T-cell (primary cell): ENCODE measurements around the gene ADRA1B. TPM values are rescaled to one million over a fixed set of nuclear protein-coding genes. Genes with fewer than 3 reads are reported as not detected.
A peak's percentile ranks its signal among the peaks of the same experiment; 100 is the strongest.

Experiments used
- ATAC-seq, 4 experiments: fragments of 200-7000 bp in 3 of 4; fragments of 150-1000 bp in 1 of 4; cut with Tn5 transposase; replicated peaks in 1 of 4; 1 replicate in 3 of 4; 2 replicates in 1 of 4; pipeline ENCODE4 v1.10.0; 2021; ENCODE audit warnings: moderate library complexity in 3 of 4, mild to moderate bottlenecking in 2 of 4, moderate number of reproducible peaks in 1 of 4
- CTCF ChIA-PET, 2 donors: fragments of 300-600 bp; sonication (Branson Sonifier 250); formaldehyde crosslinking; loops; one replicate each; lab custom pipeline; 2022; ENCODE audit warnings: antibody characterized with exemption in 2 of 2; lab: Charles Lee
- POLR2A ChIA-PET, 2 donors: fragments of 300-600 bp; sonication (Branson Sonifier 250); formaldehyde crosslinking; loops; one replicate each; lab custom pipeline; 2022; ENCODE audit warnings: antibody characterized with exemption in 2 of 2; lab: Charles Lee
- DNase-seq, 35 experiments: peaks; one replicate each; pipeline versions ENCODE4 v3.0.0 to v3.0.0-alpha.2; 2013 to 2023
- H3K27ac ChIP-seq: one replicate; pipeline ENCODE4 v1.5.1; 2013; ENCODE audit warnings: low read length
- H3K27me3 ChIP-seq, 2 experiments: replicated peaks in 1 of 2; 1 replicate in 1 of 2; 2 replicates in 1 of 2; pipeline versions ENCODE4 v1.6.1 to v1.7.0; 2013; ENCODE audit warnings: low read length in 1 of 2, mixed read lengths in 1 of 2; ENCODE audit not compliant: control insufficient read depth in 2 of 2, insufficient read depth in 2 of 2; ENCODE audit errors: extremely low read depth in 1 of 2
- H3K36me3 ChIP-seq, 2 donors: 1 replicate in 1 of 2; 2 replicates in 1 of 2; pipeline versions ENCODE4 v1.6.1 to v1.7.0; 2013; ENCODE audit warnings: low read length in 1 of 2; ENCODE audit not compliant: control insufficient read depth in 2 of 2, insufficient read depth in 1 of 2; ENCODE audit errors: extremely low read depth in 1 of 2
- H3K4me1 ChIP-seq, 2 experiments: 1 replicate in 1 of 2; 2 replicates in 1 of 2; pipeline versions ENCODE4 v1.6.1 to v1.7.0; 2013; ENCODE audit warnings: low read length in 2 of 2, mixed read lengths in 1 of 2; ENCODE audit not compliant: insufficient read depth in 2 of 2, control insufficient read depth in 1 of 2; ENCODE audit errors: extremely low read depth in 1 of 2
- H3K4me3 ChIP-seq, 2 donors: 1 replicate in 1 of 2; 2 replicates in 1 of 2; pipeline versions ENCODE4 v1.5.1 to v1.7.0; 2013; ENCODE audit warnings: mild to moderate bottlenecking in 2 of 2, low read length in 1 of 2, moderate library complexity in 1 of 2; ENCODE audit not compliant: control insufficient read depth in 1 of 2; ENCODE audit errors: extremely low read depth in 1 of 2
- H3K9me3 ChIP-seq: 2 replicates; pipeline ENCODE4 v1.7.0; 2013
- H3K27ac Mint-ChIP-seq, 2 donors: one replicate each; pipeline ENCODE4 v1.8.0; 2020 to 2021; ENCODE audit warnings: mild to moderate bottlenecking in 2 of 2, mixed read lengths in 2 of 2
- H3K27me3 Mint-ChIP-seq, 2 donors: one replicate each; pipeline ENCODE4 v1.8.0; 2021 to 2022; ENCODE audit warnings: mixed read lengths in 2 of 2
- H3K36me3 Mint-ChIP-seq: one replicate; pipeline ENCODE4 v1.8.0; 2021; ENCODE audit warnings: mixed read lengths
- H3K4me1 Mint-ChIP-seq, 3 donors: one replicate each; pipeline ENCODE4 v1.8.0; 2020 to 2022; ENCODE audit warnings: mixed read lengths in 3 of 3, mild to moderate bottlenecking in 1 of 3
- H3K4me3 Mint-ChIP-seq, 3 donors: one replicate each; pipeline ENCODE4 v1.8.0; 2020 to 2022; ENCODE audit warnings: mild to moderate bottlenecking in 3 of 3, mixed read lengths in 3 of 3, moderate library complexity in 3 of 3
- H3K9me3 Mint-ChIP-seq, 3 donors: one replicate each; pipeline ENCODE4 v1.8.0; 2020 to 2022; ENCODE audit warnings: mixed read lengths in 3 of 3
- WGBS: methylation state at CpG from one replicate; pipeline ENCODE4 v1.1.5; 2013; ENCODE audit warnings: missing lambda C conversion rate; ENCODE audit not compliant: insufficient coverage; 5-methylcytosine and 5-hydroxymethylcytosine counted together
- total RNA-seq, 35 experiments: library from RNA in 6 of 35; stranded (reverse) in 6 of 35; fragments of 120-200 nt in 1 of 35; gene quantifications; one replicate each; pipeline versions ENCODE4 v1.2.1 to v1.2.4 and lab custom pipeline; 2013 to 2026

Gene ADRA1B
- total RNA-seq, 5 donors from 2014 or later (not counting 1 experiment from before 2014, with no cell fraction given), result 0.12 TPM; not detected in 4

GRCh38 chr5:159910843-159911229 is 5.4 kb upstream of the ADRA1B start:
- H3K36me3 ChIP-seq, result no peaks in the 10 kb centered on the region
- Mint-ChIP-seq H3K4me1 (peaks cover 2 to 7% (median 6%) of the 10 kb centered on the region in 3 donors), H3K36me3 (no peaks in the 10 kb centered on the region), H3K4me3 (no peak overlapping the region), H3K27ac (no peak overlapping the region), H3K9me3 (no peaks in the 10 kb centered on the region), H3K27me3 (peaks cover 32 to 40% of the 10 kb centered on the region in 2 donors)
- no peak for DNase-seq
- ChIA-PET POLR2A (no interaction called here), CTCF (no interaction called here)
- H3K27ac ChIP-seq, result no peak overlapping the region
- 29% methylated on average over 1 of the region's 2 CpGs for WGBS
- H3K9me3 ChIP-seq, result no peaks in the 10 kb centered on the region
- no peak overlapping the region for H3K4me3 ChIP-seq
- ATAC-seq, result no peak
- H3K4me1 ChIP-seq, result peaks cover 0 to 2% of the 10 kb centered on the region in 2 experiments
- H3K27me3 ChIP-seq, result peaks cover 5 to 23% of the 10 kb centered on the region in 2 experiments

GRCh38 chr5:159911349-159911748 is 4.9 kb upstream of the ADRA1B start:
- H3K36me3 ChIP-seq, result no peaks in the 10 kb centered on the region
- H3K27me3 ChIP-seq, result peaks cover 5 to 26% of the 10 kb centered on the region in 2 experiments
- no peaks in the 10 kb centered on the region for H3K9me3 Mint-ChIP-seq
- ATAC-seq, result no peak
- no peaks in the 10 kb centered on the region for H3K36me3 Mint-ChIP-seq
- POLR2A ChIA-PET, result no interaction called here
- peaks cover 34 to 41% of the 10 kb centered on the region in 2 donors for H3K27me3 Mint-ChIP-seq
- no peak for DNase-seq
- H3K27ac Mint-ChIP-seq, result no peak overlapping the region
- peaks cover 3 to 8% (median 6%) of the 10 kb centered on the region in 3 donors for H3K4me1 Mint-ChIP-seq
- WGBS, result 97% methylated on average over 4 of the region's 4 CpGs
- H3K4me3 ChIP-seq, result no peak overlapping the region
- CTCF ChIA-PET, result no interaction called here
- peaks cover 0 to 4% of the 10 kb centered on the region in 2 experiments for H3K4me1 ChIP-seq
- no peaks in the 10 kb centered on the region for H3K9me3 ChIP-seq
- no peak overlapping the region for H3K4me3 Mint-ChIP-seq
- no peak overlapping the region for H3K27ac ChIP-seq

GRCh38 chr5:159912033-159912800 is 4.1 kb upstream of the ADRA1B start:
- DNase-seq (no peak), ATAC-seq (no peak)
- no peak overlapping the region for H3K27ac ChIP-seq
- no peaks in the 10 kb centered on the region for H3K9me3 ChIP-seq
- H3K27me3 ChIP-seq, result peaks cover 6 to 34% of the 10 kb centered on the region in 2 experiments
- peaks cover 0 to 10% of the 10 kb centered on the region in 2 experiments for H3K4me1 ChIP-seq
- H3K27ac Mint-ChIP-seq, result no peak overlapping the region
- no peak overlapping the region for H3K4me3 Mint-ChIP-seq
- no peaks in the 10 kb centered on the region for H3K36me3 ChIP-seq
- H3K36me3 Mint-ChIP-seq, result no peaks in the 10 kb centered on the region
- 83% methylated on average over 1 of the region's 4 CpGs for WGBS
- H3K27me3 Mint-ChIP-seq, result peaks cover 35 to 45% of the 10 kb centered on the region in 2 donors
- H3K4me3 ChIP-seq, result no peak overlapping the region
- peaks cover 8 to 12% (median 11%) of the 10 kb centered on the region in 3 donors for H3K4me1 Mint-ChIP-seq
- no peaks in the 10 kb centered on the region for H3K9me3 Mint-ChIP-seq
- ChIA-PET POLR2A (no interaction called here), CTCF (no interaction called here)

- no peak for ATAC-seq
- no peaks in the 10 kb centered on the region for H3K9me3 Mint-ChIP-seq
- POLR2A ChIA-PET, result no interaction called here
- Histone ChIP-seq H3K27ac (no peak overlapping the region), H3K36me3 (no peaks in the 10 kb centered on the region), H3K4me3 (no peak overlapping the region), H3K4me1 (peaks cover 0 to 10% of the 10 kb centered on the region in 2 experiments), H3K9me3 (no peaks in the 10 kb centered on the region), H3K27me3 (peaks cover 7 to 41% of the 10 kb centered on the region in 2 experiments)
- 69% methylated on average over 5 of the region's 6 CpGs for WGBS
- DNase-seq, result no peak
- H3K27ac Mint-ChIP-seq, result no peak overlapping the region
- H3K36me3 Mint-ChIP-seq, result no peaks in the 10 kb centered on the region
- H3K27me3 Mint-ChIP-seq, result peaks cover 44 to 54% of the 10 kb centered on the region in 2 donors
- no peak overlapping the region for H3K4me3 Mint-ChIP-seq
- H3K4me1 Mint-ChIP-seq, result peaks cover 9 to 14% (median 14%) of the 10 kb centered on the region in 3 donors
- CTCF ChIA-PET, result no interaction called here
Measured at GRCh38 chr5:159913048-159913447, 3.2 kb upstream of the ADRA1B start.

GRCh38 chr5:159913501-159913900 is 2.8 kb upstream of the ADRA1B start:
- Histone ChIP-seq H3K36me3 (no peaks in the 10 kb centered on the region), H3K27me3 (peaks cover 10 to 39% of the 10 kb centered on the region in 2 experiments), H3K9me3 (no peaks in the 10 kb centered on the region), H3K4me3 (no peak overlapping the region), H3K4me1 (peaks cover 0 to 10% of the 10 kb centered on the region in 2 experiments), H3K27ac (no peak overlapping the region)
- no peaks in the 10 kb centered on the region for H3K36me3 Mint-ChIP-seq
- no peak overlapping the region for H3K27ac Mint-ChIP-seq
- peaks cover 9 to 14% (median 14%) of the 10 kb centered on the region in 3 donors for H3K4me1 Mint-ChIP-seq
- no peak overlapping the region for H3K4me3 Mint-ChIP-seq
- H3K27me3 Mint-ChIP-seq, result peaks cover 48 to 54% of the 10 kb centered on the region in 2 donors
- DNase-seq (no peak), ATAC-seq (no peak)
- CTCF ChIA-PET, result no interaction called here
- POLR2A ChIA-PET, result no interaction called here
- no peaks in the 10 kb centered on the region for H3K9me3 Mint-ChIP-seq

GRCh38 chr5:159916841-159917761 is 819 bp downstream of the ADRA1B start:
- H3K4me3 Mint-ChIP-seq, result peak overlapping the region; percentile 35 to 77 (median 37)
- no peak overlapping the region for H3K27ac ChIP-seq
- peaks cover 54 to 58% of the 10 kb centered on the region in 2 donors for H3K27me3 Mint-ChIP-seq
- peaks cover 9 to 14% (median 14%) of the 10 kb centered on the region in 3 donors for H3K4me1 Mint-ChIP-seq
- peaks cover 0 to 10% of the 10 kb centered on the region in 2 experiments for H3K4me1 ChIP-seq
- ChIA-PET CTCF (interaction anchor here (0.6 to 0.9 kb wide), 2 partner anchors 474 to 631 kb away, joined by 3 read pairs; no protein-coding TSS in a partner anchor), POLR2A (no interaction called here)
- no peak overlapping the region for H3K27ac Mint-ChIP-seq
- no peaks in the 10 kb centered on the region for H3K36me3 ChIP-seq
- WGBS, result 89% methylated on average over 32 of the region's 36 CpGs
- peaks cover 10 to 38% of the 10 kb centered on the region in 2 experiments for H3K27me3 ChIP-seq
- no peak for DNase-seq
- no peaks in the 10 kb centered on the region for H3K36me3 Mint-ChIP-seq
- H3K9me3 ChIP-seq, result no peaks in the 10 kb centered on the region
- ATAC-seq, result no peak
- no peak overlapping the region for H3K4me3 ChIP-seq
- H3K9me3 Mint-ChIP-seq, result no peaks in the 10 kb centered on the region
